ENCODE measurements around the gene EDA.

The EDA gene

GRCh38 chrX:70052895-70053615 is 437.1 kb downstream of the EDA start:
- no peak overlapping the region for H3K4me3 ChIP-seq (ENCODE audit: low read length)
- DNase-seq (ENCODE audit: low read depth): no peak
- no peak for TF ChIP-seq CTCF (conservative IDR thresholded peaks at IDR 0.05; ENCODE audit: low read length)

GRCh38 chrX:70054391-70054790 is 438.5 kb downstream of the EDA start:
- TF ChIP-seq CTCF (conservative IDR thresholded peaks at IDR 0.05; ENCODE audit: low read length): no peak
- H3K4me3 ChIP-seq (ENCODE audit: low read length): no peak overlapping the region
- no peak for DNase-seq (ENCODE audit: low read depth)

- TF ChIP-seq CTCF (conservative IDR thresholded peaks at IDR 0.05; ENCODE audit: low read length): no peak
- no peak within 1 kb of the TSS for H3K4me3 ChIP-seq (ENCODE audit: low read length)
- no peak for DNase-seq (ENCODE audit: low read depth)
Measured at GRCh38 chrX:70062076-70062475, 446.2 kb downstream of the EDA start, which contains the start of gene OTUD6A. TSS of gene OTUD6A (plus strand) at chrX:70062457. CDS start at chrX:70062525, 68 bp downstream.

- DNase-seq (ENCODE audit: low read depth): no peak
- no peak for TF ChIP-seq CTCF (conservative IDR thresholded peaks at IDR 0.05; ENCODE audit: low read length)
- no peak overlapping the region for H3K4me3 ChIP-seq (ENCODE audit: low read length)
Measured at GRCh38 chrX:70062961-70063550, 447.1 kb downstream of the EDA start.

- H3K4me3 ChIP-seq (ENCODE audit: low read length): no peak overlapping the region
- TF ChIP-seq CTCF (conservative IDR thresholded peaks at IDR 0.05; ENCODE audit: low read length): no peak
- DNase-seq (ENCODE audit: low read depth): no peak
Measured at GRCh38 chrX:70066646-70067045, 450.7 kb downstream of the EDA start.

GRCh38 chrX:70079297-70079696 is 463.4 kb downstream of the EDA start:
- DNase-seq (ENCODE audit: low read depth): no peak
- no peak overlapping the region for H3K4me3 ChIP-seq (ENCODE audit: low read length)
- no peak for TF ChIP-seq CTCF (conservative IDR thresholded peaks at IDR 0.05; ENCODE audit: low read length)

- DNase-seq (ENCODE audit: low read depth): no peak
- no peak for TF ChIP-seq CTCF (conservative IDR thresholded peaks at IDR 0.05; ENCODE audit: low read length)
- H3K4me3 ChIP-seq (ENCODE audit: low read length): no peak overlapping the region
Measured at GRCh38 chrX:70079870-70080269, 464.0 kb downstream of the EDA start.

All from AG10803 (cell line).